Gastrocnemius medialis (tissue), 4 donors: ENCODE results near the gene TASOR2.

Experiments
- CTCF ChIP-seq, 5 experiments: fragments of 450-650 bp in 3 of 5; fragments of 200-600 bp in 2 of 5; sonication (generic) in 2 of 5; IDR thresholded peaks in 4 of 5; conservative IDR thresholded peaks in 1 of 5; 1 replicate in 4 of 5; 2 replicates in 1 of 5; pipeline ENCODE4 v1.5.1; 2016 to 2019; ENCODE audit warnings: antibody characterized with exemption in 5 of 5, mild to moderate bottlenecking in 3 of 5, moderate library complexity in 3 of 5
- POLR2A ChIP-seq, 2 donors: fragments of 450-650 bp; IDR thresholded peaks; one replicate each; pipeline ENCODE4 v1.6.1; 2017; ENCODE audit warnings: antibody characterized with exemption in 2 of 2, mild to moderate bottlenecking in 2 of 2, moderate library complexity in 2 of 2

GRCh38 chr10:5654218-5654755, 30.4 kb upstream of the TASOR2 start:
- no peak for TF ChIP-seq CTCF (IDR thresholded peaks at IDR 0.05 in 4 of 5, conservative IDR thresholded peaks at IDR 0.05 in 1 of 5)
- TF ChIP-seq POLR2A (IDR thresholded peaks at IDR 0.05): no peak
